Neural crest cell (in vitro differentiated cells): Measurements from ENCODE around the gene ACIN1. TPM values are rescaled to one million over a fixed set of nuclear protein-coding genes. Genes with fewer than 3 reads are reported as not detected.

ENCODE experiments used
- DNase-seq: peaks from one replicate; pipeline ENCODE4 v3.0.0; 2021; ENCODE audit warnings: low read depth, mixed read lengths, low spot score
- H3K27ac Mint-ChIP-seq: one replicate; pipeline ENCODE4 v1.8.0; 2021; ENCODE audit warnings: mild to moderate bottlenecking, mixed read lengths; ENCODE audit not compliant: unreplicated experiment
- H3K27me3 Mint-ChIP-seq: 2 replicates; pipeline ENCODE4 v1.8.0; 2021; ENCODE audit warnings: low read depth, mild to moderate bottlenecking, mixed read lengths
- H3K36me3 Mint-ChIP-seq: 2 replicates; pipeline ENCODE4 v1.8.0; 2021; ENCODE audit warnings: low read depth, mild to moderate bottlenecking, mixed read lengths
- H3K4me1 Mint-ChIP-seq: 2 replicates; pipeline ENCODE4 v1.8.0; 2021; ENCODE audit warnings: mixed read lengths
- H3K4me3 Mint-ChIP-seq: one replicate; pipeline ENCODE4 v1.8.0; 2021; ENCODE audit warnings: mild to moderate bottlenecking, mixed read lengths
- H3K9me3 Mint-ChIP-seq: 2 replicates; pipeline ENCODE4 v1.8.0; 2021; ENCODE audit warnings: mixed read lengths
- CTCF ChIP-seq: fragments of 200-600 bp; sonication (generic); conservative IDR thresholded peaks from 2 replicates; pipeline ENCODE4 v1.5.0; 2021; ENCODE audit warnings: antibody characterized with exemption, mild to moderate bottlenecking
- total RNA-seq: library from RNA; stranded (reverse); gene quantifications from 2 replicates; pipeline ENCODE4 v1.2.1, GENCODE V29; 2021

ACIN1 gene
- total RNA-seq, 1 donor from 2014 or later = 352 TPM

GRCh38 chr14:23090254-23090636 lies 4.7 kb downstream of the ACIN1 start:
- H3K9me3 Mint-ChIP-seq = no peaks in the 10 kb centered on the region
- peaks cover 6% of the 10 kb centered on the region for H3K4me1 Mint-ChIP-seq
- no peaks in the 10 kb centered on the region for H3K27me3 Mint-ChIP-seq
- H3K27ac Mint-ChIP-seq = no peak overlapping the region
- H3K36me3 Mint-ChIP-seq = peaks cover 9% of the 10 kb centered on the region
- no peak for TF ChIP-seq CTCF
- H3K4me3 Mint-ChIP-seq = peak overlapping the region; percentile 4
- no peak for DNase-seq

- H3K27me3 Mint-ChIP-seq = no peaks in the 10 kb centered on the region
- H3K4me1 Mint-ChIP-seq = peaks cover 6% of the 10 kb centered on the region
- DNase-seq = no peak
- no peak for TF ChIP-seq CTCF
- no peaks in the 10 kb centered on the region for H3K9me3 Mint-ChIP-seq
- no peak overlapping the region for H3K4me3 Mint-ChIP-seq
- no peak overlapping the region for H3K27ac Mint-ChIP-seq
- peaks cover 9% of the 10 kb centered on the region for H3K36me3 Mint-ChIP-seq
These were observed 5.3 kb downstream of the ACIN1 start for GRCh38 chr14:23089498-23090253.

- Mint-ChIP-seq H3K4me3 (no peak overlapping the region), H3K27me3 (no peaks in the 10 kb centered on the region), H3K27ac (no peak overlapping the region), H3K36me3 (peaks cover 5% of the 10 kb centered on the region), H3K9me3 (no peaks in the 10 kb centered on the region), H3K4me1 (no peaks in the 10 kb centered on the region)
- TF ChIP-seq CTCF = no peak
- DNase-seq = no peak
These were observed 8.4 kb downstream of the ACIN1 start for GRCh38 chr14:23086565-23086964.

- H3K36me3 Mint-ChIP-seq = peaks cover 6% of the 10 kb centered on the region
- H3K27ac Mint-ChIP-seq = no peak overlapping the region
- no peak overlapping the region for H3K4me3 Mint-ChIP-seq
- DNase-seq = no peak
- H3K27me3 Mint-ChIP-seq = no peaks in the 10 kb centered on the region
- no peaks in the 10 kb centered on the region for H3K9me3 Mint-ChIP-seq
- no peak for TF ChIP-seq CTCF
- H3K4me1 Mint-ChIP-seq = no peaks in the 10 kb centered on the region
These were observed 9.5 kb downstream of the ACIN1 start for GRCh38 chr14:23085458-23085857.

- no peaks in the 10 kb centered on the region for H3K9me3 Mint-ChIP-seq
- no peaks in the 10 kb centered on the region for H3K27me3 Mint-ChIP-seq
- H3K4me3 Mint-ChIP-seq = no peak overlapping the region
- H3K36me3 Mint-ChIP-seq = peaks cover 11% of the 10 kb centered on the region
- H3K27ac Mint-ChIP-seq = no peak overlapping the region
- TF ChIP-seq CTCF = no peak
- DNase-seq = no peak
- no peaks in the 10 kb centered on the region for H3K4me1 Mint-ChIP-seq
These were observed 14.5 kb downstream of the ACIN1 start for GRCh38 chr14:23080474-23080873.
